Embryonic facial prominence (tissue), 1 donor: ENCODE measurements around the gene TK2.
"Not testable (repeated sequence)": the region's sequence is repeated elsewhere in the genome, so short reads cannot be mapped to it uniquely, and the experiment has no call there.

Experiments used
- DNase-seq: peaks from one replicate; pipeline ENCODE4 v3.0.0-alpha.2; 2016; ENCODE audit errors: extremely low spot score

Gene TK2

DNA sequence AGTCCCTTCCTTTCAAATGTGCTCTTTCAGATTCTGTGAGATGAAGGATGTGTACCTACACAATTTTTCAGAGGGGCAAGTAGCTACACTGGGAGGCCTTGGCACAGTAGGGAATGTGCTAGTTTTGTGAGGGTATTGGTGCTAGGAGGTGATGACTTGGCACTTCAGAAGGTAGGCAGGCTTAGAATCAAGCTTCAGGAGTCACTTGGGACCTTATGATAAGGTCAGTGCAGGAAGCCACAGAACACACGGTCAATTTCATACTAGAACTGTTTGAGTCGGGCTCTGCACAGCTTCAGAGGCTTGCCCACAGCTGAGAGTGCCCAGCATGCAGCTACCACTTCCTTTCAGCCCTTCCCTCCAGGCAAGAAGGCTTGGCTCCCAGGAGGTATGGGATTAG lies 22.4 kb upstream of the TK2 start:
- no peak for DNase-seq

DNA sequence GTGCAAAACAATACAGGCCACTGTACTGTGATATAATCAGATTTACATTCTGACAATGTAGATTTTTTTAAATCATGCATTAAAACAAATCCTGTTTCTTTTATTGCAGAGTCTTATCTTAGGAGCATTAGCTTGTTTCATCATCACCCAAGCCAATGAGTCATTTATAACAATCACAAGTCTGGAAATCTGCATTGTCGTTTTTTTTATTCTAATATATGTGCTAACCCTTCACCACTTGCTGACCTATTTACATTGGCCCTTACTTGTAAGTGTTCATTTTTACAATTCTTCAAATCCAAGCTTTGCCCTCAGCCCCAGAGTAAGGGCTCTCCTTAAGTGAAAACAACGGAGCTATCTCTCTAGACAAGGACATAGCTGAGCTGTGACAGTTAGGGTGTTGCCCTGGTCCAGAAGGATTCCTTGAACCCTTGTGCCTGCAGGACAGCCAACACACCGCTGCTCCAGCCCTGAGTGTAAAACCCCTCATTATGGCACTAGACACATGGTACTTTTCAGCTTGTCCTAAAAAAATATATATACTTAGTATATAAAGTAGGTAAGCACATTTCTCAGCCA lies 20.0 kb upstream of the TK2 start:
- DNase-seq, result no peak

GRCh38 chr16:66569131-66569530 lies 19.2 kb upstream of the TK2 start:
- DNase-seq, result no peak

DNA sequence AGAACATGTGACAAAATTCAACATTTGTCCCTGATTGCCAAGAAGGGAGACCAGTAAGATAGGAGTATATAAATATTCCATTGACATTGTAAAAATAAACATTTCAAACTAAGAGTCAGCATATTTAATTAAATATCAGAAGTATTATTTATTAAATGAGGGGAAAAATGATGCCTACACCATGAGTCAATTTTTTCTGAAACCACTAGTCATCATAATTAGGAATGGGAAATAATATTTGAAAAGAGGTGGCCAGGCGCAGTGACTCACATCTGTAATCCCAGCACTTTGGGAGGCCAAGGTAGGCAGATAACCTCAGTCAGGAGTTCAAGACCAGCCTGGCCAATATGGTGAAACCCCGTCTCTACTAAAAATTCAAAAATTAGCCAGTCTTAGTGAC lies 18.4 kb upstream of the TK2 start:
- DNase-seq, result no peak

DNA sequence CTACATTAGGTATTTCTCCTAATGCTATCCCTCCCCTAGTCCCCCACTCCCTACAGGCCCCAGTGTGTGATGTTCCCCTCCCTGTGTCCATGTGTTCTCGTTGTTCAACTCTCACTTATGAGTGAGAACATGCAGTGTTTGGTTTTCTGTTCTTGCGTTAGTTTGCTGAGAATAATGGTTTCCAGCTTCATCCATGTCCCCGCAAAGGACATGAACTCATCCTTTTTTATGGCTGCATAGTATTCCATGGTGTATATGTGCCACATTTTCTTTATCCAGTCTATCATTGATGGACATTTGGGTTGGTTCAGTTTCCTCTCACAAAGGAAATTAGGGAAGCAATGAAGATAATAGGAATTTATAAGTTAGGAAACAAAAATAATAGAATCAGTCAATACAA lies 17.3 kb upstream of the TK2 start:
- not testable (repeated sequence) for DNase-seq

- DNase-seq, result no peak
Observed at GRCh38 chr16:66566051-66566901, 16.4 kb upstream of the TK2 start, which contains the start of gene CMTM1. CMTM1 (plus strand) TSS chr16:66566439; CDS start chr16:66566514, 75 bp downstream.

DNA sequence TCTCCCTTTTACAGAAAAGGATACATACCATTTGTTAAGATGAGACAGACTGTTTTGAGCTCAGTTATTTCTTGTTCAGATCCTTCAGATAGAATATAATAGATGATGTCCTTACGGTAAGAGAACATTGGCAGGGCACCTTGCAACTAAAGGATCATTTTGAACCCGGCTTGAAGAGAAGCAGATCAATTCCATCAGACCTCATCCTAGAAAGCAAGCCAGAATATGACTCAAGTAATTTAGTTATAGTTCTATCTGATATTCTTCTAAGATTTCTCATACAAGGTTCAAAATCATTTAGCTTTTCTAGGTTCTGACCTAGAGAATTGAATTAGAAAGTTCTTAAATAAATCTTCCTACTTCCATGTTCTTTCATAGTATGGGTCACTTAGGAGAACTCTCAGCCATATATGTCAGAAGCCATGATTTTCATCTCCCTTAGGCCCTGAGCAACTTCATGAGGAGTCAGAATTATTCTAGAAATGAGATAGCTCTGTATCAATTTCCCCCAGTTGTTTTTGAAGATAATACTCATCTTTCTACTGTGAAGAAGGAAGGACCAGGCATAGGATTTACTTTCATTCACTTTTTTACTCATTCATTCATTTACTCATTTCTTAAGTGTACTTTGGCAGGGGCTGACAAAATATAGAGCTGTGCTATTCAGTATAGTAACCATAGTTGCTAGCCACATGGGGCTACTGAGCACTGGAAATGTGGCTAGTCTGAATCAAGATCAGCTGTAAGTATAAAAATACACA lies 13.8 kb upstream of the TK2 start:
- DNase-seq, result no peak

GRCh38 chr16:66562986-66563385 lies 13.1 kb upstream of the TK2 start:
- no peak for DNase-seq

DNA sequence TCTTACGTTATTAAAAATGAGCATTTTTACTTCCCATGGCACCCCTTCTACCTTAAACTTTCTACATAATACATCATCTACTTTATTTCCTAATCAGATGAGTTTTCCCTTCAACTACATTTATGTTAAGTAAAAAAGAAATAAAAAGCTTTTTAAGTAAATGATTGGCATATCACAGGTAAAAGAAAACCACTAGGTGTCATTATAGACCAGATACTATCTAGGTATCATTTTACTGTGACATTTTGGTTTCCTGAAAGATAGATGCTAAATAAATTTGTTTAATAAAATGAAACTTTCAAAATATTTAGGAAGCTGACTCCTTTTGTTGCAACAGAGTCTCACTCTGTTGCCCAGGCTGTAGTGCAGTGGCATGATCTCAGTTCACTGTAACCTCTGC lies 12.5 kb upstream of the TK2 start:
- DNase-seq, result no peak

- DNase-seq, result no peak
Observed at GRCh38 chr16:66561381-66562080, 11.6 kb upstream of the TK2 start.

DNA sequence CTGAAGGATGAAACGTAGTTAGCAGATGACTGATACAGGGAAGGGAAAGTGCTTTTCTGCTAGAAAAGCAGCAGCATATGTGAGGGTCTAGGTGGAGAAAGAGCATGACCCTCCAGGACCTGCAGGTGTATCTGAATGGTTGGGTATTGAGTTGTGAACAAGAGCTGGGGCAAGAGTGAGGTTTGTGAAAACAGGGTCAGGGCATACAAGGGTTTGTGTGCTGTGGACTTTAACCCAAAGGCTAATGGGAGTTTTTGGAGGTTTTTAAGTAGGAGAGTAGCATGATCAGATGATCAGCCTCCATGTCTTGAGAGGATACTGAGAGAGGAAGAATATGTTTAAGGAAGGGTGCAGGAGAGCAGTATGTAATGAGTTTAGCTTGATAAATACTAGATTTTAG lies 10.2 kb upstream of the TK2 start:
- no peak for DNase-seq

GRCh38 chr16:66554495-66554894 lies 4.6 kb upstream of the TK2 start:
- DNase-seq, result no peak

DNA sequence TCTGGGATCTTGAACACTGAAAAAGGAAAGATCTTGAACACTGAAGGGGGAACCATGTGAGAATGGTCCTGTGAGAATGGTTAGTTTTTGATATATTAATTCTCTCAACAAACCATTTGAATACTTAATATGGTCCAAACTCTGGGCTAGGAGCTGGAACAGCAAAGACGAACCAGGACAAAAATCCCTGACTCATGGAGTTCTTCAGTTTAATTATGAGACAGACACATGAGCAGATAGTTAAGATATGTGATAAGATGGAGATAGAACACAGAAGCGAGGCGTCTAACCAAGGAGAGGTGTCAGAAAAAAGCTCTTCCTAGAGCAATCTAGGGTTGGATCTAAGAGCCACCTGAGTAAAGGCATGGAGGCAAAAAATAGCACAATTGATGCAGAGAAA lies 4.1 kb upstream of the TK2 start:
- DNase-seq, result no peak

DNA sequence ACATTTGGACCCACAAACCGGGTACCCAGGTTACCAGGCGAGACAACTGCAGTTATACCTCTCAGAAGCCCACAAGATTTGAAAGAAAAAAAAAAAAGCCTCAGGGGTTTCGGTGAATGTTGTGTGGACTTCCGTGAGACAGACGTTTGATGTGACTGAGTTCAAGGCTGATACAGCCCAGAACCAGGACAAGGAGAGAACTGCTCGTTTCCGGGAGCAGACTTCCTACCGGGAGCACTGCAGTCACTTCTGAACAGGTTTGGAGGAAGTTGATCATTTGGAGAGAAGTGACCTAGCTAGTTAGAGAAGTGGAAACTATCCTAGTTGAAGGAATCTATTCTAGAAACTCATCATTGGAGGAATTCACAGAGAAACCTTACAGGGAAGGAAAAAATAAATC lies 3.3 kb upstream of the TK2 start:
- no peak for DNase-seq

GRCh38 chr16:66552286-66553177 lies 2.6 kb upstream of the TK2 start, which contains the start of gene CKLF:
CKLF (plus strand) TSS chr16:66552576; CDS start chr16:66552716, 140 bp downstream.
- peak; percentile 79 for DNase-seq

DNA sequence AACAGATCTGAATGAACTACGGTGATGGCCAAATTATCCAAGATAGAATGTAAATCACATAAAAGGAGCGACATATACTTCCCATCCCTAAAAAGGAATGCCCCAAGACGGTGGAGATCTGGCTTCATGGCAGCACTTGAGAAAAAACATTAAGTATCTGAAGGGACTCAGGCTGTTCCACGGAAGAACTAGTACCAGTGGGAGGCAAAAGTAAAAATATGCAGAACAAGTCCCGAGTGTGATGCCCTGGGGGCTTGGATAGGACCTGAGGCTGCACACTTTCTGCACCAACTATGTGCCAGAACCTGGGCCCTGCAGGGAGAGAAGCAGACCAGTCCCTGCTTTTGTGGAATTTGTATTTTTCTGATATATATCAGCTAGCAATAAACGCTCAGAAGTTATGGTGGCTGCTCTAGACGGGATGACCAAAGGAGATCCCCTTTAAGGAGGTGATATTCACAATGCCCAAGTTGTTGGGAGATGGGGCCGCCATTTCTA lies 1.9 kb upstream of the TK2 start:
- no peak for DNase-seq

DNA sequence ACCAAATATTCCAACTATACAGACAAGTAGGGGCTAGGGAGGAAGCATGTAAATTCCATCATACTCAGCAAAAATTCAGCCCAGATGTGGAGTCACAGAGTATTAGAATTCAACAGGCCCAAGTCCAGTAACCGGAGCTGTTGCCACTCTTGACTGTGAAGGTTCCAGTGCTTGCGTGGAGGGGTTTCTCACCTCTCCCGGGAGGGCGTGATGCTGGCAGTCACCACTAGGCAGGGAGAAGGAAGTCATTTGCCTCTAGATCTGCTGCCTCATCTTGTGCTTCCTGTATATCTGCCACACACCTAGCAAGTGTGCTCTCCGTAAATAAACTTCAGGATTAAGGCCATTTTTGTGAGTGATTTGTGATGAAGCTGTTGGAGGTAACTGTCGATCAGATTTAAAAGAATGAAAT lies 1.4 kb upstream of the TK2 start:
- DNase-seq, result no peak

GRCh38 chr16:66548868-66549267 lies 1.1 kb downstream of the TK2 start:
- no peak for DNase-seq

- no peak for DNase-seq
Observed at GRCh38 chr16:66548068-66548467, 1.9 kb downstream of the TK2 start.

DNA sequence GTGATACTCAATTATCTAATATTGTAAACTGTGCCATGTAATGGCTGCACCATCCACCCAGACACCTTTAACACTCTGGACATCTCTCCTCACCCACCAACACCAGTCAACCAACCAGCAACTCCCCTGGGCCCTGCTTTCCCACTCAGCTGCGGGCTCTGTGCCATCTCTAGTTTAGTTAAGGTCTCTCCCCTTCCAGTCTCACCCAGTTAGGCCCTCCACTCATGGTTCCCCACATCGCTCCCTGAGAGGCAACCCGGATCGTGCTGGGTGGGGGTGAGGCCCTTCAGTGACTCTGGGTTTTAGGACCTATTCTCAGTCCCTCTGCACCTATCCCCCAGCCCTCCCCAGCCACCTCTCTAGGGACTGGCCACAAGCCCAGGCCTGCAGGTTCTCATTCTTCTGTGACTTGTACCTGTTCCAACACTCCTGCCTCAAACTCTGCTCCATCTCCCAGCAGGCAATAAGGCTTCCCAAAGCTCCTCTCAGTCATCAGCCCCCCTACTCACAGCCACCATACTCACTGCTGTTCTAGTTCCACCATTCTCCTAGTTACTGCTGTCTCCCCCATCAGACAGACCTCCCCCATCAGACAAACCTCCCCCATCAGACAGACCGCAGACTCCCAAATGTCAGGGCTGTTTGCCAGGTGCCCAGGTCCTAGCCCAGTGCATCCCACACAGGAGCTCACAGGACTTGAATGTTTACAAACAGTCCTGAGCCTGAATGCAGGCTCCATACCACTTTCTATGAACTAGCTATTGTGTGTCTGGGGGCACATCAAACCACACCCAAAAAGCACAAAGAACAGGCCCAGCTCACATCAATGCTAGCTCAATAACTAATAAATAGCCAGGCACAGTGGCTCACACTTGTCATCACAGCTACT lies 2.6 kb downstream of the TK2 start:
- DNase-seq, result no peak
